Heart right ventricle (tissue), 16 donors: ENCODE results near the gene RPA3. TPM values are rescaled to one million over a fixed set of nuclear protein-coding genes. Genes with fewer than 3 reads are reported as not detected.
"Not testable (repeated sequence)": the region's sequence is repeated elsewhere in the genome, so short reads cannot be mapped to it uniquely, and the experiment has no call there.

Source experiments
- ATAC-seq, 8 donors: fragments of 200-7000 bp; cut with Tn5 transposase; one replicate each; pipeline ENCODE4 v1.9.1; 2020; ENCODE audit warnings: mild to moderate bottlenecking in 8 of 8, moderate library complexity in 8 of 8, moderate number of reproducible peaks in 1 of 8
- DNase-seq, 2 donors: peaks; one replicate each; pipeline ENCODE4 v3.0.0-alpha.2; 2020
- H3K27ac ChIP-seq, 10 donors: fragments of 200-600 bp; sonication (generic) in 2 of 10; one replicate each; pipeline versions ENCODE4 v1.5.0 to v1.8.0; 2020 to 2022; ENCODE audit warnings: mild to moderate bottlenecking in 3 of 10
- H3K27me3 ChIP-seq, 7 donors: fragments of 200-600 bp; one replicate each; pipeline ENCODE4 v1.8.0; 2021 to 2022; ENCODE audit warnings: mild to moderate bottlenecking in 2 of 7
- H3K36me3 ChIP-seq, 9 donors: fragments of 200-600 bp; sonication (generic) in 1 of 9; one replicate each; pipeline versions ENCODE4 v1.5.0 to v1.8.0; 2020 to 2022; ENCODE audit warnings: mild to moderate bottlenecking in 2 of 9
- H3K4me1 ChIP-seq, 9 donors: fragments of 200-600 bp; sonication (generic) in 1 of 9; one replicate each; pipeline versions ENCODE4 v1.5.0 to v1.8.0; 2020 to 2022; ENCODE audit warnings: mild to moderate bottlenecking in 4 of 9
- H3K4me3 ChIP-seq, 10 donors: fragments of 200-600 bp; sonication (generic) in 2 of 10; one replicate each; pipeline versions ENCODE4 v1.5.0 to v1.8.0; 2020 to 2022; ENCODE audit warnings: mild to moderate bottlenecking in 7 of 10, moderate library complexity in 2 of 10
- H3K9me3 ChIP-seq, 11 donors: fragments of 200-600 bp in 10 of 11; sonication (generic) in 2 of 11; one replicate each; pipeline versions ENCODE4 v1.5.0 to v1.8.0; 2013 to 2022; ENCODE audit warnings: mild to moderate bottlenecking in 2 of 11, control low read depth in 1 of 11, moderate library complexity in 1 of 11
- WGBS, 2 donors: extraction: QIAGEN DNeasy Blood & Tissue Kit; methylation state at CpG; one replicate each; pipeline ENCODE4 v1.1.7; 2013; ENCODE audit warnings: inconsistent platforms in 1 of 2; 5-methylcytosine and 5-hydroxymethylcytosine counted together
- intact Hi-C, 10 donors: fragments of 100-400 bp; cut with DNase I; formaldehyde crosslinking; loops; one replicate each; pipeline versions ENCODE4 v1.11.1 to v1.14.2; 2022
- polyA plus RNA-seq, 2 donors: library from polyadenylated mRNA; stranded (reverse); fragments of 200-250 nt; gene quantifications; one replicate each; pipeline ENCODE4 v1.2.3, GENCODE V29; 2013
- total RNA-seq, 10 donors: library from RNA; stranded (reverse); fragmentation: NEBNext Ultra II Directional in 3 of 10; extraction: Animal tissue kit (Norgen Biotek cat#: 25700) in 3 of 10; gene quantifications; one replicate each; pipeline versions ENCODE4 v1.2.1 to v1.2.4, GENCODE V29; 2021 to 2023
- TF ChIP-seq, protein P1 (sequence below), 9 donors: fragments of 200-600 bp; sonication (generic) in 2 of 9; IDR thresholded peaks; one replicate each; pipeline versions ENCODE4 v1.5.0 to v1.8.0; 2021 to 2022; ENCODE audit warnings: antibody characterized with exemption in 9 of 9, mild to moderate bottlenecking in 5 of 9, moderate library complexity in 1 of 9
- donor health status: Arrhythmogenic right ventricular cardiomyopathy.
- donor health status: ischemic (EF 13 %, LVEDD 7.1; RV severe dilation, severe dysfunction).
- donor health status: healthy with polysubstance abuse.
- donor health status: DM: no; HTN: yes; CAD: no.
- donor health status: DM: no; HTN: no; CAD: no.
- donor health status: ischemic (EF 25% LVEDD 6.9; RV normal size, moderate dysfunction).
- donor health status: ischemic (EF 25% LVEDD 5.7; RV mildly dilated, moderate dysfunction).
- donor health status: healthy.
- donor health status: DM: yes; HTN: yes; CAD: no.
- donor health status: Ischemic cardiomyopathy.
- donor health status: ischemic (EF 35%, LVEDD 5.7; RV mildly dilated, moderate dysfunction).
- donor health status: nonischemic (EF 11% LVEDD 7.7; RV severe dilation, severe dysfunction).
- donor health status: DM: yes; HTN: yes; CAD: no.
- donor health status: PGD.
- donor health status: ischemic (EF 29% LVEDD 5.4; RV normal size, mild dysfunction).
- donor health status: nonischemic (EF 23%, LVEDD 6.1; RV moderate dilation, normal function).

Gene RPA3
- total and polyA plus RNA-seq, 12 donors, result 15.9 to 25.9 (median 22.1) TPM

GRCh38 chr7:7682861-7683260, 35.5 kb downstream of the RPA3 start:
- Histone ChIP-seq H3K36me3 (peaks cover 0 to 3% (median 0%) of the 10 kb centered on the region in 9 donors), H3K9me3 (peaks cover 0 to 3% (median 0%) of the 10 kb centered on the region in 11 donors), H3K4me1 (peaks cover 5 to 50% (median 35%) of the 10 kb centered on the region in 9 donors), H3K4me3 (peak overlapping the region in 1 of 10 donors; percentile 4), H3K27ac (peak overlapping the region in 4 of 10 donors; percentile 17 to 50 (median 32)), H3K27me3 (no peaks in the 10 kb centered on the region)
- TF ChIP-seq, protein P1, sequence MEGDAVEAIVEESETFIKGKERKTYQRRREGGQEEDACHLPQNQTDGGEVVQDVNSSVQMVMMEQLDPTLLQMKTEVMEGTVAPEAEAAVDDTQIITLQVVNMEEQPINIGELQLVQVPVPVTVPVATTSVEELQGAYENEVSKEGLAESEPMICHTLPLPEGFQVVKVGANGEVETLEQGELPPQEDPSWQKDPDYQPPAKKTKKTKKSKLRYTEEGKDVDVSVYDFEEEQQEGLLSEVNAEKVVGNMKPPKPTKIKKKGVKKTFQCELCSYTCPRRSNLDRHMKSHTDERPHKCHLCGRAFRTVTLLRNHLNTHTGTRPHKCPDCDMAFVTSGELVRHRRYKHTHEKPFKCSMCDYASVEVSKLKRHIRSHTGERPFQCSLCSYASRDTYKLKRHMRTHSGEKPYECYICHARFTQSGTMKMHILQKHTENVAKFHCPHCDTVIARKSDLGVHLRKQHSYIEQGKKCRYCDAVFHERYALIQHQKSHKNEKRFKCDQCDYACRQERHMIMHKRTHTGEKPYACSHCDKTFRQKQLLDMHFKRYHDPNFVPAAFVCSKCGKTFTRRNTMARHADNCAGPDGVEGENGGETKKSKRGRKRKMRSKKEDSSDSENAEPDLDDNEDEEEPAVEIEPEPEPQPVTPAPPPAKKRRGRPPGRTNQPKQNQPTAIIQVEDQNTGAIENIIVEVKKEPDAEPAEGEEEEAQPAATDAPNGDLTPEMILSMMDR (IDR thresholded peaks at IDR 0.05), result no peak
- 64 to 74% methylated on average over 5 of the region's 5 CpGs for WGBS, 2 donors
- intact Hi-C loops, result loop anchor here in 7 of 10 donors (2.0 to 10.0 kb wide), 7 partner anchors 78 to 614 kb away; no protein-coding TSS in a partner anchor
- ATAC-seq (peak in 4 of 8 donors; percentile 31 to 46 (median 43)), DNase-seq (no peak)

- Histone ChIP-seq H3K27ac (peak overlapping the region in 5 of 10 donors; percentile 26 to 77 (median 68)), H3K36me3 (peaks cover 0 to 7% (median 0%) of the 10 kb centered on the region in 9 donors), H3K4me1 (peaks cover 4 to 41% (median 26%) of the 10 kb centered on the region in 9 donors), H3K27me3 (no peaks in the 10 kb centered on the region), H3K4me3 (no peak overlapping the region), H3K9me3 (peaks cover 0 to 9% (median 0%) of the 10 kb centered on the region in 11 donors)
- TF ChIP-seq, protein P1 (IDR thresholded peaks at IDR 0.05), result no peak
- ATAC-seq (peak in 1 of 8 donors; percentile 45), DNase-seq (no peak)
- intact Hi-C loops, result loop anchor here in 9 of 10 donors (1.0 to 10.0 kb wide), 10 partner anchors 77 to 615 kb away; no protein-coding TSS in a partner anchor
Measured at GRCh38 chr7:7681936-7682329, 36.5 kb downstream of the RPA3 start.

DNA sequence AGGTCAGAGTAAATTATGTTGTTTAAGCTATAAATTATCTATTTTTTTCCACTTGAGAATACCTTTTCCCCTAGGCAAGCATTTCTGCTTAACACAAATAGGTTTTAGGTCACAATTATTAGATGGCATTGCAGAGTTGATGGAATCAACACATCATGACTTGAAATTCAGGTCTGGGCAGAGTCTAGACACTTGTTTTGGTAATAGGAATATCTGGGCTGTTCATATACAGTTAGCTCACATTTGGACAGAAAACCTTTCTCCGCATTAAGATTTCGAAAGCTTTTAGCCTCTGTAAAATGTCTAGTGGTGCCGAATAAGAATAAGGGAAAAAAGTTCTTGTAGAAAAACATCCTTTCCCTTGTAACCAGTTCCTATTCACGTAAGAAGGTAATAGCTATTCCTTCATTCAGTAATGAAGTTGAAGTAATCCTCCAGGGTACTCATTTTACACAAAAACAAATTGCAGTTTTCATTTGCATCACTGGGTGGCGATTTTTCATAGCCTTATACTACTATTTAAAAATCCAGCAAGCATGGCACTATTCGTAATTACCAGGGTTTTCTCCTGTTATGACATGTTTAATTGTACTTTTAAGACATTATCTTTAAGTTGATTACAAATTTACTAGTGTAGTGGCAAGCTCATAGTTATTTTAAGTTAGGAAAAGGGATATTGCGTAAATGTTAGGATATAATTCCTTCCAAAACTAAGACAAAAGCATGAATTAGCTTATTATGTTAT, 37.0 kb downstream of the RPA3 start:
- peaks cover 0 to 8% (median 0%) of the 10 kb centered on the region in 9 donors for H3K36me3 ChIP-seq

GRCh38 chr7:7679640-7680039, 38.8 kb downstream of the RPA3 start:
- Histone ChIP-seq H3K4me1 (peaks cover 0 to 34% (median 24%) of the 10 kb centered on the region in 9 donors), H3K36me3 (peaks cover 0 to 22% (median 0%) of the 10 kb centered on the region in 9 donors)
- H3K4me3 ChIP-seq, H3K9me3 ChIP-seq, DNase-seq, ATAC-seq, H3K27me3 ChIP-seq, H3K27ac ChIP-seq: not testable (repeated sequence)
- intact Hi-C loops, result loop anchor here in 9 of 10 donors (2.0 to 10.0 kb wide), 8 partner anchors 79 to 618 kb away; no protein-coding TSS in a partner anchor
- WGBS, 2 donors, result 97 to 100% methylated on average over 2 of the region's 2 CpGs

More for the DNA sequence above, 37.0 kb downstream of the RPA3 start:
- H3K4me3 ChIP-seq, result peak overlapping the region in 4 of 10 donors; percentile 6 to 13 (median 7)
- H3K27me3 ChIP-seq, result no peaks in the 10 kb centered on the region
- DNase-seq, result peak in 1 of 2 donors; percentile 81
- intact Hi-C loops, result loop anchor here in 9 of 10 donors (1.0 to 10.0 kb wide), 10 partner anchors 77 to 616 kb away; no protein-coding TSS in a partner anchor
- WGBS, 2 donors, result 33 to 44% methylated on average over 7 of the region's 7 CpGs
- H3K4me1 ChIP-seq, result peaks cover 0 to 35% (median 24%) of the 10 kb centered on the region in 9 donors
- peak overlapping the region; percentile 7 to 77 (median 46) for H3K27ac ChIP-seq
- peak in 7 of 8 donors; percentile 77 to 95 (median 91) for ATAC-seq
- TF ChIP-seq, protein P1 (IDR thresholded peaks at IDR 0.05), result peak; percentile 56 to 85 (median 73)
- H3K9me3 ChIP-seq, result peaks cover 0 to 9% (median 0%) of the 10 kb centered on the region in 11 donors
